GM13976 (cell line): ENCODE measurements around the gene GLG1.

Source experiments
- DNase-seq: peaks from one replicate; pipeline ENCODE4 v3.0.0; 2012; ENCODE audit warnings: low spot score
- in situ Hi-C: fragments of 300-500 bp; cut with MboI; formaldehyde crosslinking; loops from one replicate; pipeline ENCODE4 v1.12.0; 2022; ENCODE audit warnings: low sequenced_read_pairs, mixed read lengths, inconsistent platforms; ENCODE audit not compliant: unreplicated experiment
- TF ChIP-seq, protein P1 (sequence below): IDR thresholded peaks from 2 replicates; pipeline ENCODE4 v1.5.1; 2012; ENCODE audit warnings: borderline replicate concordance, mild to moderate bottlenecking; ENCODE audit not compliant: insufficient read depth; ENCODE audit errors: extremely low read depth, missing control alignments, control extremely low read depth

Gene GLG1

DNA sequence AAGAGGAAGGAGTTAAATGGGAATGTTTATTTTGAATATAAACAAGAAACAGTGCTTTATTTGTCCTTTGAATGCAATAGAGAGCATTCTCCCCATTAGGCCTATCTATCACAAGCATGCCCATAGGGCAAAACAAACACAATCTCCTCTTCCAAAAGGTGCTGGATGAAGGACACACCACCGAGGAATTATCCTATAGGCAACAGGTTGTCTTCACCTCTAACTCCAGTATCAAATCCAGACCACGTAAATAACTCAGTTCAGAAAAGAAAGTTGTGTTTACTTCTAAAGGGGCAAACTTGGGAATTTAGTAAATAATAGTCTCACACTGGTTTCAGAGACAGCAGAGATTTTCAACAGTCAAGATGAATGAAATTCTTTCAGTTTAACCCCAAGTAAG, 101.9 kb downstream of the GLG1 start:
- no peak for DNase-seq
- in situ Hi-C loops = no loop called here
- TF ChIP-seq, protein P1, sequence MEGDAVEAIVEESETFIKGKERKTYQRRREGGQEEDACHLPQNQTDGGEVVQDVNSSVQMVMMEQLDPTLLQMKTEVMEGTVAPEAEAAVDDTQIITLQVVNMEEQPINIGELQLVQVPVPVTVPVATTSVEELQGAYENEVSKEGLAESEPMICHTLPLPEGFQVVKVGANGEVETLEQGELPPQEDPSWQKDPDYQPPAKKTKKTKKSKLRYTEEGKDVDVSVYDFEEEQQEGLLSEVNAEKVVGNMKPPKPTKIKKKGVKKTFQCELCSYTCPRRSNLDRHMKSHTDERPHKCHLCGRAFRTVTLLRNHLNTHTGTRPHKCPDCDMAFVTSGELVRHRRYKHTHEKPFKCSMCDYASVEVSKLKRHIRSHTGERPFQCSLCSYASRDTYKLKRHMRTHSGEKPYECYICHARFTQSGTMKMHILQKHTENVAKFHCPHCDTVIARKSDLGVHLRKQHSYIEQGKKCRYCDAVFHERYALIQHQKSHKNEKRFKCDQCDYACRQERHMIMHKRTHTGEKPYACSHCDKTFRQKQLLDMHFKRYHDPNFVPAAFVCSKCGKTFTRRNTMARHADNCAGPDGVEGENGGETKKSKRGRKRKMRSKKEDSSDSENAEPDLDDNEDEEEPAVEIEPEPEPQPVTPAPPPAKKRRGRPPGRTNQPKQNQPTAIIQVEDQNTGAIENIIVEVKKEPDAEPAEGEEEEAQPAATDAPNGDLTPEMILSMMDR = no peak

DNA sequence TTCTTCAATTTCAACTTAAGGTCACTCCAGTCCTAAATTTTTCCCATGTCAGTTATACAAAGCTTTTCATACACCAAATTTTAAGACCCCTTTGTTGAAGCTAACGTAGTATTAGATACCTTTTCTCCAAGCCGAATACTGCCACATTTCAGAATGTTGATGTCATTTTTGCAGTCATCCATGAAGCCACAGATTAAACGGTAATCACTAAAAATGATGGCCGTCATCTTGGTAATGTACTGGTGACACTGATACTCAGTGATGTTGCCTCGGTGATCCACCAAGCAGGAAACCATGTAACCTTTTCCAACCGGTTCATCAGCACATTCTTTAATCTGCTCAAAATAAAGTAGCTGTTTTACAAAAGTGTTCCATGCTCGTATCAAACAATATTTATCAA, 103.5 kb downstream of the GLG1 start:
- in situ Hi-C loops = no loop called here
- TF ChIP-seq, protein P1 = no peak
- no peak for DNase-seq

DNA sequence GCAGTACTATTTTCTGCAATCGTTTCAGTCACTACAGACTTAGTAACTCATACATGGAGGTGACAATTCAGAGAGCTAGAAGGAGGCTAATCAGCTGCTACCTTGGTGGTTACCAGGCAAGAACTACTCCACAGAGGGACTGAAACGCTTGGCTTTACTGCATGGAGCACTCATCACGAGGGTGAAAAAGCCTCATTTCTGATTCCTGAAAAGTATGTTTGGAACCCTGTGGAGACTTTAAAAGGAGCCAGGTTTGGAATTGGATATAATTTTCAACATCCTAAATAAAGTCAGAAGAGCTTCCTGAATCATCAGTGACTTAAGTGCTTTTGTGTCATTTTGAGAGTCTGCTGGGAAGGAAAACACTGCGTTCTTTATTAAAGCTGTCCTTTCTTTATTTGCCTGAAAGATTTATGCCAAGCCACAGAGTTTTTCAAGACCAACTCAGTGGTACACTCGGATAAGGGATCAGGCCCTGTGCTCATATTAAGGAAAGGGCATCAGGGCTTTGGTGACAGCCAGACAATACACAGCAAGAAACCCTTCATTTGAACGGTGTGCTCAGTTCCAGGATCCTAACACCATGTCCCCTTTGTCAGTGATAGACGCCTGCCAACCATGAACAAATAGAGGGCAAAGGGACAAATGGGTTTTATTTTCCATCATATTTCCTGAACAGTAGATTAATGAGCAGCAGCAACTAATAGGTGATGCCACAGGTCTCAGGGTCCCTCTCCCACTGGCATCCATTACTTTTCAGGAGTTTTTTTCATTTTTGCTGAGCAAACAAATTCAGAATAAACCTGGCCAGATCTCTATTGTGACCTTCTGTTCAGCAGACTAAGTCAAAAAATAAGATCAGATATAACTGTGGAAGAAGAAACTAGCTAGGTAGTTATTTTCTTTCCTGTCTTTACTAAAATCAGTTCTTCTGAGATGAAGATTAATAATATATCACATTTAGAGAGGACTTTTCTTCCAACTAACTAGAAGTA, 105.1 kb downstream of the GLG1 start:
- in situ Hi-C loops = no loop called here
- TF ChIP-seq, protein P1 = no peak
- no peak for DNase-seq

DNA sequence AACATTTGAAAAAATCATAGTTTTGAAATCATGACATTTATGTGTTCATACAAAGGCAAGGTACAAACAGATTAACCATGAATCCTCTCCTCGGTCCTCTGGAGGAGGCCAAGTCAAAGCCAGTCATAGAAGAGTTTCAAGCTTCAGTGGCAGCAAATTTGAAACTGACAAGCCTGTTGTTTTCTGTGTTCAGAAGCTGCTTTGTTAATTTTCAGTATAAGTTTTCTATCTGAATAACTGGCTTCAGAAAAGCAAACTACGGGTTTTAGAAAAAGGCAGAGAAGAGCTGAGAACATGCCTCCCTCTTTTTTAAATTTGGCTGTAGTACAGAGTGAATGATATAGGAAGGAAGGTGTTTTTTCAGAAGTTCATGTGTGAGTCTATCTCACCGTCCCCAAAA, 106.0 kb downstream of the GLG1 start:
- TF ChIP-seq, protein P1 = no peak
- no peak for DNase-seq
- in situ Hi-C loops = no loop called here

DNA sequence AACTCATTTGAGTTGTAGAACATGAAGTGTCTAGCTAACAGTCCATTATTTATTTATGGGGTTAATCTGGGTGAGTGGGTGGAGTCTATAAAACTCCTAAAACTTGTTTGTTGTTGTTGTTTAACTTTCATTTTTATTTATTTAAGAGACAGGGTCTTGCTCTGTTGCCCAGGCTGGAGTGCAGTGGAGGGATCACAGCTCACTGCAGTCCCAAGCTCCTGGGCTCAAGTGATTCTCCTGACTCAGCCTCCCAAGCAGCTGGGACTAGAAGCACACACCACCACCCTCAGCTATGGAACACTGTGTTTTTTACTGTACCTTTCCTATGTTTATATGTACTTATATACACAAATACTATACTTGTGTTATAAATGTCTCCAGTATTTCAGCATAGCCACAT, 107.8 kb downstream of the GLG1 start:
- no peak for DNase-seq
- in situ Hi-C loops = no loop called here
- TF ChIP-seq, protein P1 = no peak

DNA sequence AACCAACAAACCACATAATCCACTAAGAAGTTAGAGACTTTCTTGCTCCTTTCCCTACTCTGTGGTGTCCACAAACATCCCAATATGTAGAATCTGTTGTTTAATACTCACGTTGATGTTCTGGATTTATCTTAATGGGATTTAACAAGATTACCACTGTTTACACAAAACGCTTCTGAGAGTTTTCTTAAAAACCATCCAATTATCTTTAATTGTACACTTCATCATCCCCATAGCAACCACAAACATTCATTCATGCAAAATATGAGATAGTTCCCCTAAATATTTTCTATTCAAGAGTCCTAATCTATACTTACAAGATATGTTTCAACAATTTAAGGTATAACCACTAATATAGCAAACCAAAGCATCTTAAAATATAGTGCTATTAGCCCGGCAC, 109.2 kb downstream of the GLG1 start:
- in situ Hi-C loops = no loop called here
- TF ChIP-seq, protein P1 = no peak

More for the DNA sequence above, 109.2 kb downstream of the GLG1 start:
- DNase-seq = no peak
